Measurements from ENCODE around the gene TBX19. TPM values are rescaled to one million over a fixed set of nuclear protein-coding genes. Genes with fewer than 3 reads are reported as not detected.

Gene TBX19
- total RNA-seq, 1 experiment from 2014 or later: 1.2 TPM

DNA sequence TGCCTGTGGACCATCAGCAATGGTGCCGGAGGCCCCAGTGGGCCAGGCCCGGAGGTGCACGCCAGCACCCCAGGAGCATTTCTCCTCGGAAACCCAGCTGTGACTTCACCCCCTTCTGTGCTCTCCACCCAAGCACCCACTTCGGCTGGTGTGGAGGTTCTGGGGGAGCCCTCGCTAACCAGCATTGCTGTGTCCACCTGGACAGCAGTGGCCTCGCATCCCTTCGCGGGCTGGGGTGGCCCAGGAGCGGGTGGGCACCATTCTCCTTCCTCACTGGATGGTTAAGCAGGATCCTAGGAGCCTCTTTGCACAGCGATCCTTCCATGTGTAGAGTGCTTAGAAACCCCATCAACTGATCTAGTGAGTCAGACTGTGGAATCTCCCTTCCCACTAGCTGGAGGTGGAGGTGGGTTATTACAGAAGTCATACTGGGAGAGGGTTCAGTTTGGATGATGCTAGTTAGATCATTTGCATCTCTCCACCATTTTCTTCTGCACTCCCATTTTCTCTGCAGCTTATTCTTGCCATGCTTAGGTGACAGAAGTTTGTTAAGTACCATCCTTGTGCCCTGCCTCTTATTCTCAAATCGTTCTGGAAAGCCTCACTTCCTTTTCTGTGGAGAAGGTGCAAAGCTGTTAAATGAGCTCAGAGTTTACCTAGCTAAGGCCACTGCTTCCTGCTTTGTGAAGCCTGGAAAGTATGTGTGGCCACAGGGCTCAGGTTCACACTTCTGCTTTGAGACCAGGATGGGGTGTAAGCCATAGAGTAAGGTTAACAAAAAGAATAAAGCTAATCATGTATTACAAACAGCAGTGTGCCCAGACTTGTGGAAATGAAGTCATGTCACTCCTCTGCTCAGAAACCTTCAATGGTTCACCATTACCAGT lies 32.3 kb downstream of the TBX19 start (continued):
- no peak for TF ChIP-seq ERG (CRISPR knock-in tag; IDR thresholded peaks at IDR 0.05)
- no peak for TF ChIP-seq FOXP1 (CRISPR knock-in tag; IDR thresholded peaks at IDR 0.05; ENCODE audit: borderline replicate concordance)
- no peak for TF ChIP-seq E2F4 (CRISPR knock-in tag; IDR thresholded peaks at IDR 0.05; ENCODE audit: borderline replicate concordance, low read depth)
- TF ChIP-seq SOX15 (CRISPR knock-in tag; IDR thresholded peaks at IDR 0.05): no peak
- TF ChIP-seq ZNF512 (CRISPR knock-in tag; IDR thresholded peaks at IDR 0.05; ENCODE audit: borderline replicate concordance): no peak
- TF ChIP-seq, protein P1, sequence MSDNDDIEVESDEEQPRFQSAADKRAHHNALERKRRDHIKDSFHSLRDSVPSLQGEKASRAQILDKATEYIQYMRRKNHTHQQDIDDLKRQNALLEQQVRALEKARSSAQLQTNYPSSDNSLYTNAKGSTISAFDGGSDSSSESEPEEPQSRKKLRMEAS (CRISPR knock-in tag; IDR thresholded peaks at IDR 0.05): no peak
- TF ChIP-seq SP1 (CRISPR knock-in tag; conservative IDR thresholded peaks at IDR 0.05): no peak
- no peak for TF ChIP-seq FOXK1 (CRISPR knock-in tag; IDR thresholded peaks at IDR 0.05)

GRCh38 chr1:168316142-168316541 lies 35.5 kb downstream of the TBX19 start:
- ATAC-seq (no peak), DNase-seq (ENCODE audit: low spot score) (no peak)
- no peaks in the 10 kb centered on the region for H3K27me3 Mint-ChIP-seq (ENCODE audit: low read depth)
- H3K9me3 Mint-ChIP-seq: no peaks in the 10 kb centered on the region
- peaks cover 16% of the 10 kb centered on the region for H3K4me1 Mint-ChIP-seq
- no peak overlapping the region for H3K27ac Mint-ChIP-seq
- POLR2A ChIA-PET: no interaction called here
- H3K4me3 Mint-ChIP-seq: no peak overlapping the region
- no peaks in the 10 kb centered on the region for H3K36me3 Mint-ChIP-seq
- CTCF ChIA-PET: no interaction called here
- no peak for TF ChIP-seq TCF7 (CRISPR knock-in tag; IDR thresholded peaks at IDR 0.05; ENCODE audit: low read depth)
- no peak for TF ChIP-seq MXD4 (CRISPR knock-in tag; IDR thresholded peaks at IDR 0.05; ENCODE audit: borderline replicate concordance)
- TF ChIP-seq NR1H2 (CRISPR knock-in tag; IDR thresholded peaks at IDR 0.05): no peak
- TF ChIP-seq NFATC4 (CRISPR knock-in tag; IDR thresholded peaks at IDR 0.05): no peak
- no peak for TF ChIP-seq ETV6 (CRISPR knock-in tag; IDR thresholded peaks at IDR 0.05)
- TF ChIP-seq ZNF219 (CRISPR knock-in tag; IDR thresholded peaks at IDR 0.05; ENCODE audit: borderline replicate concordance): no peak
- no peak for TF ChIP-seq HMGXB4 (CRISPR knock-in tag; IDR thresholded peaks at IDR 0.05)
- no peak for TF ChIP-seq ZNF423 (CRISPR knock-in tag; IDR thresholded peaks at IDR 0.05)
- no peak for TF ChIP-seq NFE2L1 (CRISPR knock-in tag; IDR thresholded peaks at IDR 0.05)
- no peak for TF ChIP-seq ZNF671 (CRISPR knock-in tag; IDR thresholded peaks at IDR 0.05)
- TF ChIP-seq JAZF1 (CRISPR knock-in tag; IDR thresholded peaks at IDR 0.05): no peak
- TF ChIP-seq RELA (CRISPR knock-in tag; IDR thresholded peaks at IDR 0.05; ENCODE audit: borderline replicate concordance): no peak
- TF ChIP-seq, protein P2, sequence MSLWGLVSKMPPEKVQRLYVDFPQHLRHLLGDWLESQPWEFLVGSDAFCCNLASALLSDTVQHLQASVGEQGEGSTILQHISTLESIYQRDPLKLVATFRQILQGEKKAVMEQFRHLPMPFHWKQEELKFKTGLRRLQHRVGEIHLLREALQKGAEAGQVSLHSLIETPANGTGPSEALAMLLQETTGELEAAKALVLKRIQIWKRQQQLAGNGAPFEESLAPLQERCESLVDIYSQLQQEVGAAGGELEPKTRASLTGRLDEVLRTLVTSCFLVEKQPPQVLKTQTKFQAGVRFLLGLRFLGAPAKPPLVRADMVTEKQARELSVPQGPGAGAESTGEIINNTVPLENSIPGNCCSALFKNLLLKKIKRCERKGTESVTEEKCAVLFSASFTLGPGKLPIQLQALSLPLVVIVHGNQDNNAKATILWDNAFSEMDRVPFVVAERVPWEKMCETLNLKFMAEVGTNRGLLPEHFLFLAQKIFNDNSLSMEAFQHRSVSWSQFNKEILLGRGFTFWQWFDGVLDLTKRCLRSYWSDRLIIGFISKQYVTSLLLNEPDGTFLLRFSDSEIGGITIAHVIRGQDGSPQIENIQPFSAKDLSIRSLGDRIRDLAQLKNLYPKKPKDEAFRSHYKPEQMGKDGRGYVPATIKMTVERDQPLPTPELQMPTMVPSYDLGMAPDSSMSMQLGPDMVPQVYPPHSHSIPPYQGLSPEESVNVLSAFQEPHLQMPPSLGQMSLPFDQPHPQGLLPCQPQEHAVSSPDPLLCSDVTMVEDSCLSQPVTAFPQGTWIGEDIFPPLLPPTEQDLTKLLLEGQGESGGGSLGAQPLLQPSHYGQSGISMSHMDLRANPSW (CRISPR knock-in tag; conservative IDR thresholded peaks at IDR 0.05; ENCODE audit: low read depth): no peak
- TF ChIP-seq ZNF532 (CRISPR knock-in tag; IDR thresholded peaks at IDR 0.05; ENCODE audit: borderline replicate concordance): no peak
